Activated CD4-positive, alpha-beta T cell treated with anti-CD3 and anti-CD28 coated beads, Interleukin-10, Interleukin-2, amounts not matched to agents 100 ng/mL and 50 ng/mL, durations not matched to agents 16 hours and 8 hours (primary cell): ENCODE data around the gene SPSB4.
"Not testable (repeated sequence)": the region's sequence is repeated elsewhere in the genome, so short reads cannot be mapped to it uniquely, and the experiment has no call there.

Experiments used
- DNase-seq: peaks from one replicate; pipeline ENCODE4 v3.0.0-alpha.2; 2020

Gene SPSB4

GRCh38 chr3:141096981-141097380 is 45.8 kb downstream of the SPSB4 start:
- DNase-seq: no peak

- no peak for DNase-seq
These were observed 49.0 kb downstream of the SPSB4 start for GRCh38 chr3:141100112-141100511.

- DNase-seq: no peak
These were observed 49.6 kb downstream of the SPSB4 start for GRCh38 chr3:141100531-141101320.

- DNase-seq: no peak
These were observed 51.2 kb downstream of the SPSB4 start for GRCh38 chr3:141102372-141102771.

GRCh38 chr3:141103067-141103466 is 51.9 kb downstream of the SPSB4 start:
- DNase-seq: no peak

- no peak for DNase-seq
These were observed 52.4 kb downstream of the SPSB4 start for GRCh38 chr3:141103503-141103902.

GRCh38 chr3:141104151-141104821 is 53.1 kb downstream of the SPSB4 start:
- no peak for DNase-seq

GRCh38 chr3:141105828-141106628 is 54.9 kb downstream of the SPSB4 start:
- peak; percentile 71 for DNase-seq

- DNase-seq: no peak
These were observed 55.7 kb downstream of the SPSB4 start for GRCh38 chr3:141106842-141107241.

GRCh38 chr3:141108039-141108438 is 56.9 kb downstream of the SPSB4 start:
- no peak for DNase-seq

GRCh38 chr3:141109751-141110150 is 58.6 kb downstream of the SPSB4 start:
- DNase-seq: no peak

GRCh38 chr3:141110322-141110721 is 59.2 kb downstream of the SPSB4 start:
- no peak for DNase-seq

GRCh38 chr3:141111364-141112155 is 60.4 kb downstream of the SPSB4 start:
- DNase-seq: no peak

GRCh38 chr3:141112686-141113297 is 61.6 kb downstream of the SPSB4 start:
- DNase-seq: no peak

- not testable (repeated sequence) for DNase-seq
These were observed 62.5 kb downstream of the SPSB4 start for GRCh38 chr3:141113680-141114079.

GRCh38 chr3:141114179-141114745 is 63.1 kb downstream of the SPSB4 start:
- DNase-seq: no peak

- no peak for DNase-seq
These were observed 63.8 kb downstream of the SPSB4 start for GRCh38 chr3:141114816-141115460.

GRCh38 chr3:141115789-141116541 is 64.8 kb downstream of the SPSB4 start:
- DNase-seq: no peak

- DNase-seq: no peak
These were observed 65.6 kb downstream of the SPSB4 start for GRCh38 chr3:141116721-141117120.

- DNase-seq: not testable (repeated sequence)
These were observed 66.8 kb downstream of the SPSB4 start for GRCh38 chr3:141117982-141118381.
